ENCODE measurements around the gene SEC11A. TPM values are rescaled to one million over a fixed set of nuclear protein-coding genes. Genes with fewer than 3 reads are reported as not detected.

Gene SEC11A
- total RNA-seq, 1 donor from 2014 or later = 126 TPM

DNA sequence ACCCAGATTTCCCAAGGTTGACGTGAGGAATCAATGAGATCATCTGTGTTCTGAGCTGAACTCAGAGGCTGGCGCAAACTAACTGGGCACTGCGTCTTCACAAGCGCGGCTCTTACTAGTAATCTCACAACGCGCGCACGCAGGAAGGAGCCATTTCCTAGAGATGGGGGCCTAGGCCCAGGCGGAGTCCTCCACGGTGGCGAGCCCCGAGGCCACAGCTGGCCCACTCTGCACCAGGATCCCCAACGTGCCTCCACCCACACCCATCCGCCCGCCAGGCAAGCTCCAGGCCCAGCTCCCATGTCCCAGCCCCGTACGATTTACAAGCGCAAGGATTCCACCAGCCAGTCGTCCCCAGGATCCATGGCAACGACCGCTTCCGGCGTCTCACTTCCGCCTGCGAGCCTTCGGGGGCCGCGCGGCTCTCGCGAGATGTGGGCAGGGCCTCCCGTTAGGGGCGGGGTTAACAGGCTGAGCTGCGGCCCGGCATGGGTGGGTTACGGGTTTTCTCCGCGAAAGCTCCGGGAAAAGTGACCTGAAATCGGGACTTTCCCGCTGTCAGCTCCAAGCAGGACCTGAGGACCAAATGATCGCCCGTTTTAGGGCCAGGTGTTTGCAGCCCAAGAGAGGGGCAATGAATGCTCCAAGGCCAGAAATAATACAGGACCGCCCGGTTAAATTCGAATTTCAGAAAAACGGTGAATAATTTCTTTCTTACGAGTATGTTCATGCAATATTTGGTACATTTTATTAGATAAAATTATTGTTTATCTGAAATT is 61.8 kb downstream of the SEC11A start, which contains the start of gene WDR73:
Gene WDR73, minus strand, starts transcription at position 374 of the 779 bp plus-strand sequence. Its CDS starts 9 bp downstream, at position 365.
- Mint-ChIP-seq H3K36me3 (peaks cover 10% of the 10 kb centered on the region), H3K4me1 (peaks cover 32% of the 10 kb centered on the region), H3K4me3 (peak within 1 kb of the TSS; percentile 97), H3K27ac (peak within 1 kb of the TSS; percentile 99), H3K27me3 (ENCODE audit: low read depth) (peaks cover 5% of the 10 kb centered on the region), H3K9me3 (no peaks in the 10 kb centered on the region)
- peak; percentile 97 to 98 for DNase-seq (ENCODE audit: low spot score in 2 of 2, unreplicated experiment in 2 of 2)
- TF ChIP-seq, protein P1, sequence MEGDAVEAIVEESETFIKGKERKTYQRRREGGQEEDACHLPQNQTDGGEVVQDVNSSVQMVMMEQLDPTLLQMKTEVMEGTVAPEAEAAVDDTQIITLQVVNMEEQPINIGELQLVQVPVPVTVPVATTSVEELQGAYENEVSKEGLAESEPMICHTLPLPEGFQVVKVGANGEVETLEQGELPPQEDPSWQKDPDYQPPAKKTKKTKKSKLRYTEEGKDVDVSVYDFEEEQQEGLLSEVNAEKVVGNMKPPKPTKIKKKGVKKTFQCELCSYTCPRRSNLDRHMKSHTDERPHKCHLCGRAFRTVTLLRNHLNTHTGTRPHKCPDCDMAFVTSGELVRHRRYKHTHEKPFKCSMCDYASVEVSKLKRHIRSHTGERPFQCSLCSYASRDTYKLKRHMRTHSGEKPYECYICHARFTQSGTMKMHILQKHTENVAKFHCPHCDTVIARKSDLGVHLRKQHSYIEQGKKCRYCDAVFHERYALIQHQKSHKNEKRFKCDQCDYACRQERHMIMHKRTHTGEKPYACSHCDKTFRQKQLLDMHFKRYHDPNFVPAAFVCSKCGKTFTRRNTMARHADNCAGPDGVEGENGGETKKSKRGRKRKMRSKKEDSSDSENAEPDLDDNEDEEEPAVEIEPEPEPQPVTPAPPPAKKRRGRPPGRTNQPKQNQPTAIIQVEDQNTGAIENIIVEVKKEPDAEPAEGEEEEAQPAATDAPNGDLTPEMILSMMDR (IDR thresholded peaks at IDR 0.05; ENCODE audit: unreplicated experiment) = no peak

DNA sequence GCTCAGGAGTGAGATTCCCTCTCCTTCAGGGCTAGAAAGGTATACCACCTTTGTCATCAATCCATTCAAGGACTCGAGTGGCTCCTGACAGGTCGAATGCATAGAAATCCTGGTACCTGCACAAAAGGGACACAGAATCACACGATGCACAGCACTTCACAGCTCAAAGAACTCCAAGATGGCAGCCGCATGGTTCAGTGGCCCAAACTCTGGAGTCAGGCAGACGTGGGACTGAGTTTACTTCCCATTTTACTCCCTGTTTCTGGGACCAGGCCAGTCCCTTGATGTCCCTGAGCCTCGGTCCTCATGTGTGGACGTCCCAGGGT is 62.4 kb downstream of the SEC11A start:
- peak overlapping the region; percentile 97 for H3K4me3 Mint-ChIP-seq

DNA sequence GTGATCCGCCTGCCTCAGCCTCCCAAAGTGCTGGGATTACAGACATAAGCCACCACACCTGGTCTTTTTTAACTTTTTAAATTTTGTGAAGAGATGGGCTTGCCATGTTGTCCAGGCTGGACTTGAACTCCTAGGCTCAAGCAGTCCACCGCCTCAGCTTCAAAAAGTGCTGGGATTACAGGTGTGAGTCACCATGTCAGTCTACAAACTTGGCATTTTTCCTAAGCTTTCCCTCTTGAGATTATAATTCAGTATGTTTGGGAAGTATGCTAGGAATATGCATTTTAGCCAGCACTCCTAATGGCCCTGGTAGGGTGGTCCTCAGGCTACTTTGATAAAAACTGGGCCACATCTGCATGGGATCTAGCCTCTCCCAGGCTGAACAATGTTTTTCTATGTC is 66.2 kb downstream of the SEC11A start:
- Mint-ChIP-seq H3K36me3 (peaks cover 29% of the 10 kb centered on the region), H3K27me3 (ENCODE audit: low read depth) (no peaks in the 10 kb centered on the region), H3K4me3 (no peak overlapping the region), H3K27ac (no peak overlapping the region), H3K4me1 (peaks cover 21% of the 10 kb centered on the region), H3K9me3 (no peaks in the 10 kb centered on the region)
- TF ChIP-seq, protein P1 (IDR thresholded peaks at IDR 0.05; ENCODE audit: unreplicated experiment) = no peak
- DNase-seq (ENCODE audit: low spot score in 2 of 2, unreplicated experiment in 2 of 2) = no peak

More for the DNA sequence above, 62.4 kb downstream of the SEC11A start:
- no peak for DNase-seq (ENCODE audit: low spot score in 2 of 2, unreplicated experiment in 2 of 2)
- H3K9me3 Mint-ChIP-seq = no peaks in the 10 kb centered on the region
- TF ChIP-seq, protein P1 (IDR thresholded peaks at IDR 0.05; ENCODE audit: unreplicated experiment) = no peak
- peaks cover 32% of the 10 kb centered on the region for H3K4me1 Mint-ChIP-seq
- H3K36me3 Mint-ChIP-seq = peaks cover 13% of the 10 kb centered on the region
- peak overlapping the region; percentile 99 for H3K27ac Mint-ChIP-seq
- peaks cover 5% of the 10 kb centered on the region for H3K27me3 Mint-ChIP-seq (ENCODE audit: low read depth)

GRCh38 chr15:84648539-84648938 is 67.4 kb downstream of the SEC11A start:
- TF ChIP-seq, protein P1 (IDR thresholded peaks at IDR 0.05; ENCODE audit: unreplicated experiment) = no peak
- DNase-seq (ENCODE audit: low spot score in 2 of 2, unreplicated experiment in 2 of 2) = no peak
- H3K36me3 Mint-ChIP-seq = peaks cover 29% of the 10 kb centered on the region
- H3K27me3 Mint-ChIP-seq (ENCODE audit: low read depth) = no peaks in the 10 kb centered on the region
- H3K4me1 Mint-ChIP-seq = peaks cover 15% of the 10 kb centered on the region
- H3K27ac Mint-ChIP-seq = no peak overlapping the region
- H3K4me3 Mint-ChIP-seq = no peak overlapping the region
- H3K9me3 Mint-ChIP-seq = no peaks in the 10 kb centered on the region

DNA sequence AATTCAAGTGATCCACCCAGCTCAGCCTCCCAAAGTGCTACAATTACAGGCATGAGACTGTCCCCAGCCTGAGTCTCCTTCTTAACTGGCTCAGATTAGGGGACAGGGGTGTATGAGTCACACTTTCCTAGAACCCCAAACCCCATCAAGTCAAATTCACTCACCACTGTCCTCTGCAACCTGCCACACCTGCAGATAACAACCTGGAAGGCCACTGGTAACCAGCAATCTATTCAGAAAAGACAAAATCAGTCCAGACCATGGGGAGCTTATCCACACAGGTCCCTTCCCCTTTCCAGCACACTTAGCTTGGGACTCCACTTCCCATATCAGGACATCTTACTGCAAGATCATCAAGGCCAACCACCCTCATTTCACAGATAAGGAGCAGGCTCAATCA is 68.2 kb downstream of the SEC11A start:
- peaks cover 37% of the 10 kb centered on the region for H3K36me3 Mint-ChIP-seq
- H3K4me3 Mint-ChIP-seq = no peak overlapping the region
- H3K9me3 Mint-ChIP-seq = no peaks in the 10 kb centered on the region
- peaks cover 9% of the 10 kb centered on the region for H3K4me1 Mint-ChIP-seq
- TF ChIP-seq, protein P1 (IDR thresholded peaks at IDR 0.05; ENCODE audit: unreplicated experiment) = no peak
- H3K27me3 Mint-ChIP-seq (ENCODE audit: low read depth) = no peaks in the 10 kb centered on the region
- no peak for DNase-seq (ENCODE audit: low spot score in 2 of 2, unreplicated experiment in 2 of 2)
- no peak overlapping the region for H3K27ac Mint-ChIP-seq
